Duodenal mucosa (tissue), 2 donors: ENCODE data around the gene ZAP70.

Source experiments
- H3K27ac ChIP-seq: one replicate; pipeline ENCODE4 v1.7.0; 2013; ENCODE audit warnings: low read depth, low read length
- H3K27me3 ChIP-seq, 2 donors: one replicate each; pipeline ENCODE4 v1.7.0; 2013; ENCODE audit warnings: low read length in 2 of 2, control low read depth in 1 of 2; ENCODE audit not compliant: insufficient read depth in 2 of 2, control insufficient read depth in 1 of 2
- H3K36me3 ChIP-seq, 2 donors: one replicate each; pipeline ENCODE4 v1.7.0; 2013; ENCODE audit warnings: low read length in 2 of 2, control low read depth in 1 of 2; ENCODE audit not compliant: insufficient read depth in 2 of 2, control insufficient read depth in 1 of 2
- H3K4me1 ChIP-seq, 2 donors: one replicate each; pipeline ENCODE4 v1.7.0; 2013; ENCODE audit warnings: low read length in 2 of 2, control low read depth in 1 of 2; ENCODE audit not compliant: insufficient read depth in 2 of 2, control insufficient read depth in 1 of 2
- H3K4me3 ChIP-seq, 2 donors: one replicate each; pipeline ENCODE4 v1.7.0; 2013; ENCODE audit warnings: low read length in 2 of 2, low read depth in 1 of 2
- H3K9ac ChIP-seq, 2 donors: one replicate each; pipeline ENCODE4 v1.7.0; 2013; ENCODE audit warnings: low read length in 2 of 2, low read depth in 1 of 2
- H3K9me3 ChIP-seq, 2 donors: one replicate each; pipeline ENCODE4 v1.7.0; 2013; ENCODE audit warnings: low read length in 2 of 2, control low read depth in 1 of 2; ENCODE audit not compliant: control insufficient read depth in 1 of 2

The ZAP70 gene

DNA sequence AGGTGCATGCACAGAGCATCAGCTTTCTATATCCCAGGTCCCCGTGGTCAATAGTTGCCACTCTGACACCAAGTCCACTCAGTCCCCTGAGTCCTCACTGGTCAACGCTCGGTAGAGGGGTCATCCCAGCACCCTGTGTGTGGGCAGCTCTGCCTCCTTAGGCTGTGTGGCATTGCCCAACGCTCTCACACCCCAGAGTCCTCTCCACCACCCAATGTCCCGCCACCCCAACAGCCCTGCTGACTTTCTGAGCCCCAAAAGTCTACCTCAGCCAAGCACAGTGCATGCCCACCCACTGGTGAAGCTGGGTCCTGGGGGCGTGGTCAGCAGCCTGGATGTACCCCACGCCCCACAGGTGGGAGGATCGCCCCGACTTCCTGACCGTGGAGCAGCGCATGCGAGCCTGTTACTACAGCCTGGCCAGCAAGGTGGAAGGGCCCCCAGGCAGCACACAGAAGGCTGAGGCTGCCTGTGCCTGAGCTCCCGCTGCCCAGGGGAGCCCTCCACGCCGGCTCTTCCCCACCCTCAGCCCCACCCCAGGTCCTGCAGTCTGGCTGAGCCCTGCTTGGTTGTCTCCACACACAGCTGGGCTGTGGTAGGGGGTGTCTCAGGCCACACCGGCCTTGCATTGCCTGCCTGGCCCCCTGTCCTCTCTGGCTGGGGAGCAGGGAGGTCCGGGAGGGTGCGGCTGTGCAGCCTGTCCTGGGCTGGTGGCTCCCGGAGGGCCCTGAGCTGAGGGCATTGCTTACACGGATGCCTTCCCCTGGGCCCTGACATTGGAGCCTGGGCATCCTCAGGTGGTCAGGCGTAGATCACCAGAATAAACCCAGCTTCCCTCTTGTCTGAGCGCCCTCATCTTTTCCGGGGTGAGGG, 25.9 kb downstream of the ZAP70 start:
- no peaks in the 10 kb centered on the region for H3K4me1 ChIP-seq
- peaks cover 0 to 6% of the 10 kb centered on the region in 2 donors for H3K36me3 ChIP-seq
- no peaks in the 10 kb centered on the region for H3K27me3 ChIP-seq
- H3K9me3 ChIP-seq, result no peaks in the 10 kb centered on the region
- no peak overlapping the region for H3K4me3 ChIP-seq
- H3K27ac ChIP-seq, result no peak overlapping the region
- no peak overlapping the region for H3K9ac ChIP-seq

DNA sequence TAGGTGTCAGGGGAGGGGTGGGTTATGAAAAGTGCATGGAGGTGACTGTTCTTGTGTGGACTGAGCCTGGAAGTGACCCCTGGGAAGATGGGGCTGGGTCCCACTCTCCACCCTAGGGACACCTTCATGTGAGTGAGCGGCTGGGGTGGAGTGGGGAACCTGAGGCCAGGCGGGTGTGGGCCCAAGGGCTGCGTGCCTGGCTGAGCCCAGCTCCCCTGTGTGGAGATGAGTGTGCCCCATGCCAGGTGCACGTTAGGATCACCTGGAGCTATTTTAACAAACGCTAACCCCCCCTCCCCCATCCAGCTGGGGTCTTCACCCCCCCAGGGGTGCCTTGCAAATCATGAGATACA, 26.5 kb downstream of the ZAP70 start:
- Histone ChIP-seq H3K4me1 (no peaks in the 10 kb centered on the region), H3K4me3 (no peak overlapping the region), H3K9me3 (no peaks in the 10 kb centered on the region), H3K27me3 (no peaks in the 10 kb centered on the region), H3K27ac (no peak overlapping the region), H3K36me3 (peaks cover 0 to 6% of the 10 kb centered on the region in 2 donors), H3K9ac (no peak overlapping the region)

- H3K9me3 ChIP-seq, result no peaks in the 10 kb centered on the region
- peaks cover 0 to 6% of the 10 kb centered on the region in 2 donors for H3K36me3 ChIP-seq
- no peak overlapping the region for H3K27ac ChIP-seq
- H3K27me3 ChIP-seq, result no peaks in the 10 kb centered on the region
- H3K9ac ChIP-seq, result no peak overlapping the region
- H3K4me1 ChIP-seq, result no peaks in the 10 kb centered on the region
- no peak overlapping the region for H3K4me3 ChIP-seq
Observed at GRCh38 chr2:97740590-97741182, 27.3 kb downstream of the ZAP70 start.

DNA sequence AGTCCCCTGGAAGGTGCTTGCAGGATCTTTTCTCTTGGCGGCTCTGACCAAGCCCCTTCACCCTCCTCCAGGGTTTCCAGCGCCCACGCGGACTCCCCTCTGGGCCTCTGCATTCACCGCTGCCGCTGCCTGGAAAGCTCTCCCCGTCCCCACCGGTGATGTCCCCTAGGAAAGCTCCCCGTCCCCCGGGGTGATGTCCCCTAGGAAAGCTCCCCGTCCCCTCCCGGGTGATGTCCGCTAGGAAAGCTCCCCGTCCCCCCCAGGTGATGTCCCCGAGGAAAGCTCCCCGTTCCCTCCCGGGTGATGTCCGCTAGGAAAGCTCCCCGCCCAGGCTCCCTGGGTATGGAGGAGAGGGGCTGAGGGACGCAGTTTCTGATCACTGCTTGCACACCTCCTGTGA, 27.9 kb downstream of the ZAP70 start:
- H3K27me3 ChIP-seq, result no peaks in the 10 kb centered on the region
- H3K4me3 ChIP-seq, result no peak overlapping the region
- no peaks in the 10 kb centered on the region for H3K9me3 ChIP-seq
- no peaks in the 10 kb centered on the region for H3K4me1 ChIP-seq
- no peak overlapping the region for H3K27ac ChIP-seq
- H3K36me3 ChIP-seq, result peaks cover 0 to 6% of the 10 kb centered on the region in 2 donors
- no peak overlapping the region for H3K9ac ChIP-seq

DNA sequence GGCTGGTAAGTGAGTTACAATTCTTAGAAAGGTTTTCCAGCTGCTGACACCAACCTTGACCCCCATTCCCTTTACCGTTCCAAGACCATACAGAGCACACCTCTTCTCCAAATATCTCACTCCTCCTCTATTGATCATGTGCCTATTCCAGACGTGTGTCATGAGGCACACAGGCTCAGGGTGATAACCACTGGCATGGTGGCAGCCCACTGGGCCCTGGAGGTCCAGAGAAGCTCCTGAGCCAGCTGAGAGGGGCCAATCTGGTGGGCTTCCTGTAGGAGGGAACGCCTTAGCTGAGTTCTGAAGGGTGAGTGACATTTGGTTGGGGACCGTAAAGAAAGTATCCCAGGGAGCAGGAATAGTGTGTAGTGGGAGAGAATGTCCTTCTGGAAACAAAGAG, 28.3 kb downstream of the ZAP70 start:
- H3K27ac ChIP-seq, result no peak overlapping the region
- peaks cover 0 to 6% of the 10 kb centered on the region in 2 donors for H3K36me3 ChIP-seq
- H3K4me3 ChIP-seq, result no peak overlapping the region
- H3K4me1 ChIP-seq, result no peaks in the 10 kb centered on the region
- H3K9ac ChIP-seq, result no peak overlapping the region
- H3K9me3 ChIP-seq, result no peaks in the 10 kb centered on the region
- no peaks in the 10 kb centered on the region for H3K27me3 ChIP-seq

- H3K36me3 ChIP-seq, result peaks cover 0 to 6% of the 10 kb centered on the region in 2 donors
- H3K27me3 ChIP-seq, result no peaks in the 10 kb centered on the region
- no peaks in the 10 kb centered on the region for H3K4me1 ChIP-seq
- no peak overlapping the region for H3K27ac ChIP-seq
- no peak overlapping the region for H3K4me3 ChIP-seq
- H3K9ac ChIP-seq, result no peak overlapping the region
- no peaks in the 10 kb centered on the region for H3K9me3 ChIP-seq
Observed at GRCh38 chr2:97742381-97742847, 29.0 kb downstream of the ZAP70 start.

DNA sequence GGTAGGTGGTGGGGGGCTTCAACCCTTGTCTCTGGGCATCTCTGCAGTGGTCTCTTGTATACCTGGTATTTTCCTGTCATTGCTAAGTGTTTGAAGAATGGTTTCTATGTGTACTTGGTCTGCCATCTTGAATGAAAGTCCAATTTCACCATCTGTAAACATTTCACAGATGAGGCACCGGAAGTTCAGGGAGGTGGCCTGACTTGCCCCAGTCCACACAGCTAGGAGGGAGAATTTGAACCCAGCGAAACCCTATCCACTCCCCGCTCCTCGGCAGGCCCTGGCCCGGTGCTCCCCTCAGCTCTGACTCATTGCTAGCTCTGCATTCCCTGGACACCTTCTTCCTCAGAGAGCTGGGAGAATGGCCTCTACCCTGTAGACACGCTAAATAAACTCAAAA, 30.5 kb downstream of the ZAP70 start:
- Histone ChIP-seq H3K9me3 (no peaks in the 10 kb centered on the region), H3K9ac (no peak overlapping the region), H3K27ac (no peak overlapping the region), H3K36me3 (peaks cover 0 to 6% of the 10 kb centered on the region in 2 donors), H3K4me1 (no peaks in the 10 kb centered on the region), H3K4me3 (no peak overlapping the region), H3K27me3 (no peaks in the 10 kb centered on the region)

DNA sequence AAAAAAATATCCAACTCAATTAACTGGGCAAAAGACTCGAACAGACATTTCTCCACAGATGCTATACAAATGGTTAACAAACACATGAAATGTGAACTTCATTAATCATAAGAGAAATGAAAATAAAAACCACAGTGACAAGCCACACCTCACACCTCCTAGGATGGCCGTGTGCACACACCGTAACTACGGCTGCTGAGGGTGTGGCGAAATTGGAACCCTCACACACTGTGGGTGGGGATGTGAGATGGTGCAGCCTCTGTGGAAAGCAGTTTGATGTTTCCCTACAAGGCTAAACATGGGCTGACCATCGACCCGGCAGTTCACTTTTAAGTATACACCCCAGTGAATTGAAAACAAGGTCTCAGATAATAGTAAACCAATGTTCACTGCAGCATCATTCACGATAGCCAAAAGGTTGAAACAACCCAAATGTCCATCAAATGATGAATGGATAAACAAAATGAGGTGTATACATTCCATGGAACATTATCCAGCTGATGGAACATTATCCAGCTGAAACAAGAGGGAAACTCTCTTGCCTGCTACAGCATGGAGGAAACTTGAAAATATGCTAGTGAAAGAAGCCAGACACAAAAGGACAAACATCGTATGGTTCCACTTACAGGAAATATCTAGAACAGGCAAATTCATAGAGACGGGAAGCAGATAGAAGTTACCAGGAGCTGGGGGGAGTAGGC, 32.2 kb downstream of the ZAP70 start:
- Histone ChIP-seq H3K4me3 (no peak overlapping the region), H3K4me1 (no peaks in the 10 kb centered on the region), H3K36me3 (peaks cover 6% of the 10 kb centered on the region in 2 donors), H3K27me3 (no peaks in the 10 kb centered on the region), H3K9ac (no peak overlapping the region), H3K27ac (no peak overlapping the region), H3K9me3 (no peaks in the 10 kb centered on the region)

DNA sequence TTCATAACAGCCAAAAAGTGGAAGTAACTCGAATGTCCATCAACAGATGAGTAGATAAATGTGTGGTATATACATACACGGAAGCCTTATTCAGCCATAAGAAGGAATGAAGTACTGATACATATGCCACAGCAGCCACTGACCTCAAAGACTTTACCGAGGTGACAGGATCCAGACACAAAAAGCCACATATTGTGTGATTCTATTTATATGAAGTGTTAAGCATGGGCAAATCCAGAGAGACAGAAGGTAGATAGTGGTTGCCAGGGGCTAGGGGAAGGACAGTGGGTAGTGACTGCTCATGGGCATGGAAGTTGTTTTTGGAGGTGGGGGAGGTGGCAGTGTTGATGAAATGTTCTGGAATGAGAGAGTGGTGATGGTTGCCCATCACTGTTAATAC, 33.9 kb downstream of the ZAP70 start:
- H3K36me3 ChIP-seq, result peaks cover 6 to 13% of the 10 kb centered on the region in 2 donors
- no peaks in the 10 kb centered on the region for H3K4me1 ChIP-seq
- H3K4me3 ChIP-seq, result no peak overlapping the region
- H3K27me3 ChIP-seq, result no peaks in the 10 kb centered on the region
- H3K9ac ChIP-seq, result no peak overlapping the region
- H3K27ac ChIP-seq, result no peak overlapping the region
- H3K9me3 ChIP-seq, result no peaks in the 10 kb centered on the region

DNA sequence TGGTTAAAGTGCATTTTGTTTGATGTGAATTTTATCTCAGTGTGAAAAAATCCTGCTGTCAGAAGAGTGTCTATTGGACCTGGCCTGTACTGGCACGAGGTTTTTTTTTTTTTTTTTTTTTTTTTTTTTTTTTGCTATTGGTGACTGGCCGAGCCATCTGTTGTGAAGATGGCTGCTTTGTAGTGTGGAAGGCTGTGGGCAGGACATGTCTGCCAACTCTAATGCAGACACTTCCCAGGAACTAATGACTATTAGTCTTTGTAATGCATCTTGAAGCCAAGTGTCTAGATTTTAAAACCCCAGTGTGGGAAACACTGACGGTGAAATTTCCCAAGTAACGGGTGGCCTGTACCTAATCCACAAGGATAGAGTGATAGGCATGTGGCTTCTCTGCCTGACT, 34.3 kb downstream of the ZAP70 start:
- no peak overlapping the region for H3K9ac ChIP-seq
- peaks cover 6 to 16% of the 10 kb centered on the region in 2 donors for H3K36me3 ChIP-seq
- H3K9me3 ChIP-seq, result no peaks in the 10 kb centered on the region
- no peaks in the 10 kb centered on the region for H3K27me3 ChIP-seq
- no peaks in the 10 kb centered on the region for H3K4me1 ChIP-seq
- H3K4me3 ChIP-seq, result no peak overlapping the region
- no peak overlapping the region for H3K27ac ChIP-seq
